SKM-1 (cell line): ENCODE results near the gene MRPS10.

ENCODE experiments used
- DNase-seq: peaks from one replicate; lab custom pipeline; 2025; ENCODE audit not compliant: unreplicated experiment; lab: John Stamatoyannopoulos, UW

The MRPS10 gene

DNA sequence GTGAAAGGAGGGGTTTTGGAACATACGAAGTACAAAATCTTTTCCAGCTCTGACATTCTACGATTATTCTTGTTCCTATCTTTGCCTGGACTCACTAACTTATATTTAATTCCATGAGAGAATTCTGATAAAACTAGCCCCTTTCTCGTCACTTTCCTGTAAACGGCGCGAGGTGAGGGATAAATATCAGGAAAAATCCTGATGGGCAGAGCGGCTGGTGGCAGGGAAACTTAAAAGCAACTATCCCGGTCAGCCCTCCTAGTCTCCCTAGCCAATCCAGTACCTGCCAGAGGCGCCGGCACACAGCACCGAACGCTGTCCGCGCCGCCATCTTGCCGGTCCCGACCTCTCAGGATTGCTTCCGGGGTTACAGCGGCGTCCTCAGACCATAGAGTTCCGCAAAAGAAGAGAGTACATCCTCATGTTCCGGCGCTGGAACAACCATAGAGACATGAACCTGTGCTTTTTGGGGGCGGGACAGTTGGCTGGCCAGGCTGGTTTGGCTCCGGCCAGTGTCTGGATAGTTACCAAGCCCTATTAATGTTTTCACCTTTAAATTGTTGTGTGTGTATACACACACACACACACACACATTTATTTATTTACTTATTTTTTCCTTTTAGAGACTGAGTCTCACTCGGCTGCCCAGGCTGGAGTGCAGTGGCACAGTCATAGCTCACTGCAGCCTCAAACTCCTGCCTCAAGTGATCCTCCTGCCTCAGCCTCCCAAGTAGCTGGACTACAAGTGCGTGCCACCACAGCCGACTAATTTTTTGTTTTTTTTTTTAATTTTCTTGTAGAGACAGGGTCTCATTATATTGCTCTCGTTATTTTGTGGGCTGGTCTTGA lies at the start of gene MRPS10:
MRPS10 (minus strand) TSS at position 343 of the 849 bp plus-strand sequence; CDS start at position 331, 12 bp downstream.
- peak; percentile 92 for DNase-seq

DNA sequence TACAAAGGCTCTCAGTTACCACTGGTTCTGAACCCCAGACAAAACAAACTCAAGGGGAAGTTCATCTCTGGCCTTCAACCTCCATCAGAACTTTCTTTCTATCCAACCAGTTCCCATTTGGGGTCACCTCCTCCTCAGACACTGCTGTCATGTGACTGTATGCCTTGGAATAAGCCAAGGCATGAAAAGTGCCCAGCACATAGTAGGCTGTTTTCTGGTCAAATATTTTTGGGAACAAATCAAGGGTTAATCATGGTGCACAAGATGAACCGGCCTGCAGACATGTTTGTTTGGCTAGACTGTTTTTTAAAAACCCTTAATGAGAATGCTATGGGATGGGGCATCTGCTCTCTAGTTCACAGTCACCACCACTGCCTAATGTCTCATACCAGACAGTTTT lies 48.9 kb upstream of the MRPS10 start:
- no peak for DNase-seq

DNA sequence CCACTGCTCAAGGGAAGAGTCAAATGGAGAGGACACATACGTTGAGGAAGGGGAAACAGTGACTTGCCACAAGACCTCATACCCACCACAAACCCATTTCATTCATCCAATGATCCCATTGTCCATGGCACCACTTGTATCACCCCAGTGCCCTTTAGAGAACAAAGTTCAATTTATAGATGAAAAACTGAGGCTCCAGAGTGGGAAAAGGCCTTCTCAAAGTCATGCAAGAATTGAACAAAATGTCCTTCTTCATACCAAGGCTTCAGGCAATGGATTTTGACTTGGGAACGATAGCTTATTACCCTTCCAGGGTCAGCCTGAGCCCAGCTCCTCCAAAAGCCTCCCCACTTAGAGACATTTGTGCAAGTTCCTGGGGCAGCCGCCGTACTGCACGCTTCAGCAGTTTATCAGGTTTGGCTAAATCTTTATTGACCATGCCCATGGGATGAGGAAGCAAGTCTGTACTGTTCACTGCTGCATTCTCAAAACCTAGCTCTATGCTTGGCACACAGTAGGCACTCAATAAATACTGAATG lies 47.3 kb upstream of the MRPS10 start:
- DNase-seq: no peak

DNA sequence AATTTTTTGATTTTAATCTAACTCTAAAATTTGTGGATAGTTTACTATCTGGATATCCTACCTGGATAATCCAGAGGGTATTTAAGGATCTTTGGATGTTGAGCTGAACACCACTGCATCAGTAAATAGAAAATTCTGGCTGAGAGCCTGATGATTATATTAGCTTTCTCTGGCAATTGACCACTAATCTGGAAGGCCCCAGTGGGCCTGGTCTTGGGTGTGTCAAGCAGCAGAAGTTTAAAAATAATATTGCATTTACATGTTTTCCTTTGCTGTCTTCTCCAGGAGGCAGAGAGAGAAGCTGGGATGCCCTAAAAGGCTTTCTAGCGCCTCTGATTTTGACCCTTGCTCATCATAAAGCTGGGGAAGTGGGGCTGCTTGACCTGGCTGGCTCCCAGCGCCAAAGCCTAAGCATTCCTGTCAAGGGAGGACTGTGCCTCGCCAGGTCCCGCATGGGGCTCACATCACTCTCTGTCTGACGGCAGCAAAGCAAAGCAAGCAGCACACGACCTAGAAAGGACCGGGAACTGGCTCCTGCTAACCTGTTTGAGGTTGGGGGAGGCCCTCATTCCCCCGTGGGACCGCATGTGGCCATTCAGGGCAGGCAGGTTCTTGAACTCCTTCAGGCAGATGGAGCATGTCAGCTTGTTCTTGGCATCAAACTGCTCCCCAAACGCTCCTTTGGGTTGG lies 46.6 kb upstream of the MRPS10 start:
- no peak for DNase-seq

DNA sequence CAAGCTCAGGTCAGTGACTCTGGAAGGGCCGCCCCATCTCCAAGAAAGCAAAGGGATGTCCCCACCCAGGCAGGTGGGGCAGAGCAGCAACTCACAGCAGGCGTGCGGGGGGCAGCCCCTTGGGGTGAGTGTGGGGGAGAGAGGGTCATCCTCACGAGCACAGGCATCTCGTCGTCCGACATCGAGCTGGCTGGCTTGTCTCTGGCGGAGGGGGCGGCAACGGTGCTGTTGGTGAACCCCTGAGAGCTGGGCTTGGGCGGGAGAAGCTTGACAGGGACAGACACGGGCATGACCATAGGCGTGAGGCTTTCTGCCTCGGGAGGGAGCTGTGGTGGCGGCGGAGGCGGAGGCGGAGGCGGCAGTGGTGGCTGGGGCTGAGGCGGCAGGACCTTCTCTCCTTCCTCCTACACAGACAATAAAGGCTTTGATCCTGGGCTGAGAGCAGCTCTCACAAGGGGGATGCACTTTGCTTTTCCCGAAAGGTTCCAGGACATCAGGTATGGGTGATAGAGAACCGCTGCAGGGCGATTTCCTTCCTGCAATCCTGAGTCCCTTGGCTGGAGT lies 45.6 kb upstream of the MRPS10 start:
- no peak for DNase-seq

DNA sequence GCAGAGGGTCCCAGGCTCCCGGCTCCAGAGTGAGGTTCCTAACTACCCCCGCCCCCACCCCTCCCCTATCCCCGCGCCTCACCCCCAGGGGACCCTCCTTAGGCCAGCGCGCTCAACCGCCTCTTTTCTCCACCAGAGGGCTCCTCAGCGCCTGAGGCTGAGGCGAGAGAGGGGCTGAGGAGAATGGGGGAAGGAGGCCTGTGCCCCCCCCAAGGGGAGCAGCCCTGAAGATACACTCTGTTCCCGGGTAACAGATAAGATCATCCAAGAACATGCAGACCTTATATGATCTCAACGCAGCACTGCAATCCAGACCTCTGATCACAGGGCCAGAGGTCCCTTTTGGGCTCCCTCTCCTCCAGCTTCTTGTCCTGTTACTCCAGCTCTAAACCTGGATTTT lies 43.3 kb upstream of the MRPS10 start:
- no peak for DNase-seq

DNA sequence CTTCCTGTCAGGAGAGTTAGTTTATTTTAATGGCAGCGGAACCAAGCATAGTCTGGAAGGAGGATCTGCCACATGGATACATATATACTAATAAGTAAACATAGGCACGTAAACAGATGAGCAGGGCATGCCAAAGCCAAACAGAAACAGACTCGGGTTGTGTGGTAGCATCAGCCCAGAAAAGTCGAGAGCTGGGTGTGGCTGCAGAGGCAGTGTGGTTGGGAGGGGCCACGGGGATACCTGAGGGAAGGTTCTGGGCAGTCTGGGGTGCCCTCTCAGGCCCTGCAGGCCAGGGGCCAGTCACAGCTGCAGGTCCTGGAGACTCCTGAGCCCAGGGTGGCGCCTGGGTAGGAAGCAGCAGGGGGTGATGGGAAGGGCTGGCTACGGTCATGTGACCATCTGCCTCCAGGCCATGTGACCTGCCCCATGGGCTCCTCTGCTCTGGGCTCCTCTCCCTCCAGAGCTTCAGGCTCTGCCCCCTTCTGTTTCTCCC lies 42.8 kb upstream of the MRPS10 start:
- DNase-seq: no peak

DNA sequence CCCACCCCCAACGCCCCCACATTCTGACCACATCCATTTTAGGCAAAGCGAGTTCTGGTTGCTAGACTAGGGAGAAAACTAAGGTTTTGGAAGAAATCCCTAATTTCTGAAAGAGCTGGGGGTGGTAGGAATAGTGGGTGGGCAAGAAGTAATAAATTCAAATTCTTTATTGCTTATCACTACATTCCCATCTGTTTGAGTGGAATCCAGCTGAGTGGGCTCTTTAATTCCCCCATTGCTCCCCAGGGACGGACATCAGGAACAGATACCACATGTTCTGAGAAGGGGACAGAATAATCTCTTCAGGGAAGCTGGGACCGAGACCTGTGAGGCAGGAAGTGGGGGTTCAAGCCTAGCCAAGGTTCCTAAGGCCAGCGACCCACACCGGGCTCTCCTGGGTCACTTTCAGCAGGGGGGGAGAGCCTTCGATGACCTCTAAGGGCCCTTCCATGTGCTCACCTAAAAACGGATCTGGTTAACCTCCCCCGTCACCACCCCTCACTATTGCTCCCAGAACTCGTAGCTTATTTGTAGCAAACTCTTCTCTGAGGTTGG lies 42.3 kb upstream of the MRPS10 start:
- DNase-seq: no peak

DNA sequence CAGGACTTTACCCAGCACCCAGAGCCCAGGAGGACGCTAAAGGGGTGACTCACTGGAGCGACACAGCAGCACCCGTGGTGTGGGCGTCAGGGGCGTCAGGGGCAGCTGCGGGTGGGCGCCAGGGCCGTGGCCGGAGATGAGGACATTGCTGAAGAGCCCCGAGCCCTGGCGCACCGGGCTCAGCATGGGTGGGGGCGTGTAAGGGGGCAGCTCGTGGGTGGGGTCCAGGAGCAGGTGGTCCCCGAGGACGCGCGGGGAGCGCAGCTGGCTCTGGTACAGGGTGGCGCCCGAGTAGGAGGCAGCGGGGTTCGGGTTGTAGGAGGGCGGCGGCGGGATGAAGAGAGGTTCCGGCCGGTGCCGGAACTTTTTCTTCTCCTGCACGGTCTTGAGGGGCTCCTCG lies 41.6 kb upstream of the MRPS10 start:
- no peak for DNase-seq

DNA sequence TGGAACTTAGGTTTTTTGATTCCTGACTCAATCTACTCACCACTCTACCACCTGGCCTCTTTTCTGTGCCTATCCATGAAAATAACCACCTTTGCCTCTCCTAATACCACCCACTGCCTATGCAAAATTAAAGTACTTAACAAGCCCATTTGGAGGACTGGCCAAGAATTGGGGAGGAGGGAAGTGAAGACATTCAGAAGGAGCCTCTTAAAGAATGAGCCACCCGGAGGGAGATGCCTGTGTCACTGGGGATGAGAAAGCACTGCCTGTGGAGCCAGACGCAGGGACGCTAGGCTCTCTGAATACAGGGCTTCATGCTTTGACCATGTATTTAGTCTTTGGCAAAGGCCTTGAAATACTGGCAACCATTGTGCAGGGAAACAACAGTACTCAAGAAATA lies 40.0 kb upstream of the MRPS10 start:
- no peak for DNase-seq

DNA sequence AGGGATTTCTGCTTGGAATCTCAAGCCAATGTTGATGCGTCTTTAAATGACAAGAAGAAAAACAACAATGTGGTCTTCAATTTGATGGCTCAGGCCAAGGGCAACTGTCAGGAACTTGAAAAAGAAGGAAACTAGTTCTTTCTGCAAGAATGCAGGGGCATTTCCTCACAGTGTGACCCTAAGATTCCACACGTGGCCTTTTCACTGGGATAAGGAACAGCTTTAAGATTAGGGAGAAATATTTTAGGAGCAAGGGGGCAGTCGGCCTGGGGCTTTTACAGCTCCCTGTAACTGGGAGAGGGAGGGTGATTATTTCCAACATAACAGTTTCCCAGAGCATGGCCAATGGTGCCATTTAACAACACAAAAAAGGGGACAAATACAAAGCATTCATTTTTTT lies 39.4 kb upstream of the MRPS10 start:
- no peak for DNase-seq

DNA sequence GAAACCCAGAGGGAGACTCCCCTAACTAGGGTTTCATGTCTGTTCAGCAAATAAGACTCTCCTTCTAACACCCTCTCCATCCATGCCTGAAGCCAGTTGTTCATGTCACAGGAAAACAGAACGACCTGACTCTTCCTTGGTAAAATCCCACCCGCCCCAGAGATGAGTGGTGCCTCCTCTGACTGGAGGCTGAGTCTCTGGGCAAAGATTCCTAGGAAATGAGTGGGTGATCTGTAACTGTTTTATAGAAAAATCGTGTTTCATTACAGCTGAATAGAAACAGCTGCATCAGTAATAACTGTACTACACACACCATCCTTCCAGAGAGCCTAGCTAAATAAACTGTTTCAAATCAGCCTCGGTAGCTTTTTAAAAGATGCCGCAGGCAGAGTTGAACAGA lies 37.4 kb upstream of the MRPS10 start:
- DNase-seq: no peak

DNA sequence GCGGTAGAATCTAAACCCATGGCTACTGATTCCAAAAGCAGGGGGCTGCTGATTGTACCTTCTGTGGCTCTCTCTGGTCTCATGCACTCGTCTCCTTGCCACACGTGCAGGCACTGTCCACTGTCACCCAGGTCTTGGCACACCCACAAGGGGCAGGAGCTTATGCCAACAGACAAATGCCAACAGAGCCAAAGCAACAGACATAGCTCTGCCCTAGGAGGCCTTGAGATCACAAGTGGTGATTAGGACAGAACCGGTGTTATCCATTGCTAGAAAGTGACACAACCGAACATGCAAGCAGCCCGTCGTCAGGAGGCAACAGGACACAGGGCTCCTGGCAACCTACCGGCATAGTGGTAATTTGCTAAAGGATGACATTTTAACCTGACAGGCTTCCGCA lies 36.8 kb upstream of the MRPS10 start:
- no peak for DNase-seq

DNA sequence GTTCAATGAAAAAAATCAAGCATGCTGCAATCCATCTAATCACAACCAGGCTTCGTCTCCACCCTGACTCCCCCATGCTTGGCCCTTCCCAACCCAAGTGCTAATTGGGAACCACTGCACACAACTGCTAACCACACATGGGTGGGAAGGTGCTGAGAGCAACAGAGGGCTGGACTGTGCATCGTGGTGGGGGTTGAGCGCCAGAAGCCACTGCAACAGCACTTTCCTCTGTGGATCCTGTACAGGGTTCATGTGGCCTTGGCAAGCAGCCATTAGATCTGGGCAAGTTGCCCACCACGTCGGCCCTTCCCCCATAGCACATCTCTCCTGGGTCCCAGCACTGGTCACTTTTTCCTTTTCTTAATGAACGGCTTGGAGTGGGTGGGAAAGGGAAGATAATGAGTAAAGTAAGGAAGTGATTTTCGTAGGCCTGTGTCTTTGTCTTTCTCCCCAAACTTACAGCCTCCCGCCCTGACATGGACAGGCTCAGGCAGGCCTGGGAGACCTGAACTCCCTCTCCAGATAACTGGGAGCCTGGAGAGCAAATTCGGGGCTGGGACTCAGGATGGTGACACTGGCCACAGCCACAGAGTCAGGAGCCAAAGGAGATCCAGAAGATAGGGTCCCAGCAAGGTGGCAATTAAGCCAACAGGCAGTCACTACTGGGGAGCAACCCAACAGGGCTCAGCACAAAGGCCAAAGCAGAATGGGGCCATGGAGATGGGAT lies 34.4 kb upstream of the MRPS10 start:
- no peak for DNase-seq

DNA sequence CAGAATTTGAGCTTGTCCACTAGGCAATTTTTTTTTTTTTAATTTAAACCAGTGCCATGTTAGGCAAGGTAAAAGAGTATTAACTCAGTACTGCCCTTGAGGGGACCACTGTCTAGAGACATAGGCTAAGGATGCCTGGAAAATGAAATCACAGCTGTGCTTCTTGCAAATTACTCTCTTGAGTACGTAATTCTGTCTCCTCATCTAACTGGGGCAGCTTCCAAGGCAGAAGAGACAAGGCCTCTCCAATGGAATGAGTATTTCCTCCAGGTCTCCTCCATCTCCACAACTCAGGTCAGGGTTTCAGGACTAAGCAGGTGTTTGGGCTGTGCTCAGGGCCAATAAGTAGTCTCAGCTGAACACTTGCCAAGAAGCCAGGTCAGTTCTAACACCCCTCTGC lies 33.8 kb upstream of the MRPS10 start:
- DNase-seq: no peak

DNA sequence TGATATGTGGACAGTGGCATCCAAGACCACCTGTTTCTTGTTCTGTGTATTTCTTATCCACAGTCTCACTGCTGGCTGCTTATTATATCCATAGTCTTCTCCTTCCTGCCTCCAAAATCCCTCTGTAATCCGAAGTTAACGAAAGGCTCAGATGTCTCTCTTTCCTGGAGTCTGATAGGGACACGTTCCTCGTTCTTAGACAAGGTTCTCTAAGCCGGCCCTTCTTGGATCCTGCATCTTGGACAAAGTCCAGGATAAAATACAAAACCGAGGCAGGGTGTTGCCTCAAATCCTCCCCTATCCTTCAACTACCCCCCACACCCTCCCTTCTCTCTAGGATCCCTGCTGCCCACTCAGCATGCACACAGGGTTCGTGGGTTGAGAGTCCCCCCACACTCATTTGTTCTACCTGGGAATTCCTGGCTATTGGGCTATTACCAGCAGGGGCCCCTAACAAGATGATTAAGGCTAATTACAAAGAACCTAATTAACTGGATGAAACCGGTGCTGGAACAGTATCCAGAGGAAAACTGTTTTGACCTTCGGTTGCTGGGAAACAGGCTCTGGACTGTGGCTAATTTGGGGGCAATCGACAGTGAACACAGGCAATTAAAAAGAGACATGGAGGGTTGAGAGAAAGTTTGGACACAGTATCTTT lies 32.7 kb upstream of the MRPS10 start:
- DNase-seq: no peak

DNA sequence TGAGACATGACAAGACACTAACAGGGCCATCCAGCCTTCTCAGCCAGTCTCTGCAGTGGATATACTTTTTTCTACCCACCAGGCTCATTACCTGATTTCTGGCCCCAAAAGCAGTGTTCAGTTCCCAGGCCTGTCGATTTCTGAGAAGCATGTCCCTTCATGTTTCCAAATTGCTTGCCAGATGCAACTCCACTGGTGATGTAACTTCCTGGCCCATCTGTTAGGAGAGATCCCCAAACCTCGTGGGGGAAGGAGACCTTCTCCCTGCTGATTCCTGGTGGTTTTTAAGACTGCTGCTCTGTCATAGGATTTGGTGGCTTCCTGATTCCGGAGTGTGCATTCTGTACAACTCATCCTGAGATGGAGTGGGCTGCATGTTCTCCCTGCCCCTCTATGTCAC lies 31.6 kb upstream of the MRPS10 start:
- no peak for DNase-seq

DNA sequence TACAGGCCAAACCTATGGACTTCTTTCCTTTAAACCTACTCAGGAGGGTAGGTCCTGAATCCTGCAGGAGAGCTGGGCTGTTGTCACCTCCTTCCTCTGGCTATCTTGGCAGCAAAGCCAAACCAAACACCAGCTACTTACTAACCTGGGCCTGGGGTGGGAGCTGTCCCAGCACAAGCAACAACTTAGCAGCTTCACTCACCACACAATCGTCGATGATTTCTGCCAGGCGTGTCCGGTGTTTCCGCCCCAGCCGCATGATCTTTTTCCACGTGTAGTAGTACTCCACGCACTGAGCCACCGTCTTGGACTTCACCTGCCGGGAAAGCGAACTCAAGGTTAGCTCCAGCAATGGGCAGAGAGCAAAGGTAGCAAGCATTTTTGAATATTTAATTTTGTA lies 25.4 kb upstream of the MRPS10 start:
- DNase-seq: no peak

DNA sequence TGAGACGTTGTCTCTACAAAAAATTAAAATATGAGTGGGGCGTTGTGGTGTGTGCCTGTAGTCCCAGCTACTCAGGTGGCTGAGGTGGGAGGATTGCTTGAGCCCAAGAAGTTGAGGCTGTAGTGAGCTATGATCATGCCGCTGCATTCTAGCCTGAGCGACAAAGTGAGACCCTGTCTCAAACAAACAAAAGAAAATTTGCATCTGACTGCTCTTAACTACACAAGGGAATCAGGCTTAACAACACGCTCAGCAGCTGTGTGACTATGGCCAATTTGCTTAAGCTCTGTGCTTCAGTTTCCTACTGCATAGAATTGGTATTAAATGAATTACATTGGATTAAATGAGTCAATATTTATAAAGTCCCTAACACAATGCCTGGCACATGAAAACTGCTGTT lies 24.3 kb upstream of the MRPS10 start:
- no peak for DNase-seq

DNA sequence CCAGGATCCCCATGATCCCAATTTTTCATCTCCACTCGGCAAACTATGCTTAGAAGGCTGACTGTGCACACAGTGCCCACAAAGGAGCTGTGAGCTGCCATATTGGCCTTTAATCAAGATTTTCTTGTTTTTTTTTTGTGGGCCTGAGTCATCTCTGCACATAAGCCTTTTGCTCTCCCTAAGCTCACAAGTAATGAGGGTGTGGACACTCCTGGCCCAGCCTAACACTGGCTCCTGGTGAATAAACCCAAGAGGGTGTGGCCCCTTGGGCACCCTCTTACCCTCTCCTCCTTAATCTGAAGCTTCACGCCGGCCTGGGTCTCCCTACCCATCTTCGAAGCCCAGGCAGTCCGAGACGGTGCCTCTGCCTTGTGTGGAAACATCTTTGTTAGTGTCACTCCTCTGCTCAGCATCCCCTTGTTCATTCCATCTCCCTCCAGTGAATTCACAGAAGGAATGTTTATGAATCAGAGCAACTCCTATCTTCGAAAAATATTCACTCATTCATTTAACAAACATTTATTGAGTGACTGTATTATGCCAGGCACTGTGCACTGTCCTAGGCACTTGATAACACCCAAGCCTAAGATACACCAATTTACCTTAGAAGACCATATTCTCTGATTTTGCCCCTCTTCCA lies 22.2 kb upstream of the MRPS10 start:
- no peak for DNase-seq
